Peyer's patch (tissue), 4 donors: Measurements from ENCODE around the gene FILIP1. TPM values are rescaled to one million over a fixed set of nuclear protein-coding genes. Genes with fewer than 3 reads are reported as not detected.

Source experiments
- DNase-seq, 3 donors: peaks; one replicate each; pipeline ENCODE4 v3.0.0-alpha.2; 2017 to 2019
- H3K27ac ChIP-seq, 4 donors: fragments of 200-600 bp; sonication (generic); one replicate each; pipeline ENCODE4 v1.5.1; 2016 to 2019
- H3K27me3 ChIP-seq, 2 donors: fragments of 200-600 bp; sonication (generic); one replicate each; pipeline ENCODE4 v1.5.1; 2019
- H3K36me3 ChIP-seq, 3 donors: fragments of 200-600 bp; sonication (generic); one replicate each; pipeline ENCODE4 v1.5.1; 2016 to 2019
- H3K4me1 ChIP-seq, 4 donors: fragments of 200-600 bp; sonication (generic); one replicate each; pipeline ENCODE4 v1.5.1; 2016 to 2019
- H3K4me3 ChIP-seq, 4 donors: fragments of 200-600 bp; sonication (generic); 1 replicate in 3 of 4; 2 replicates in 1 of 4; pipeline ENCODE4 v1.5.1; 2016 to 2019; ENCODE audit warnings: mild to moderate bottlenecking in 1 of 4
- H3K9me3 ChIP-seq, 4 donors: fragments of 200-600 bp; sonication (generic); one replicate each; pipeline ENCODE4 v1.5.1; 2016 to 2019; ENCODE audit warnings: mild to moderate bottlenecking in 1 of 4
- CTCF ChIP-seq, 6 experiments: fragments of 450-650 bp in 4 of 6; fragments of 200-600 bp in 2 of 6; sonication (generic) in 1 of 6; IDR thresholded peaks; one replicate each; pipeline ENCODE4 v1.5.1; 2017 to 2019; ENCODE audit warnings: antibody characterized with exemption in 6 of 6, mild to moderate bottlenecking in 3 of 6, moderate library complexity in 1 of 6
- POLR2A ChIP-seq, 2 donors: fragments of 450-650 bp; IDR thresholded peaks; one replicate each; pipeline ENCODE4 v1.5.1; 2017; ENCODE audit warnings: antibody characterized with exemption in 2 of 2, mild to moderate bottlenecking in 2 of 2, moderate library complexity in 2 of 2
- total RNA-seq, 4 donors: library from RNA; depleted of rRNA; stranded (reverse); fragments of >200 nt; gene quantifications; one replicate each; pipeline ENCODE4 v1.1.0, GENCODE V29; 2016

FILIP1 gene
- total RNA-seq, 4 donors from 2014 or later = 1.1 to 7.4 (median 4.0) TPM

GRCh38 chr6:75290136-75290945 is 203.3 kb downstream of the FILIP1 start:
- no peaks in the 10 kb centered on the region for H3K36me3 ChIP-seq
- H3K4me1 ChIP-seq = peaks cover 0 to 4% (median 0%) of the 10 kb centered on the region in 4 donors
- H3K27ac ChIP-seq = no peak overlapping the region
- TF ChIP-seq CTCF (IDR thresholded peaks at IDR 0.05) = no peak
- TF ChIP-seq POLR2A (IDR thresholded peaks at IDR 0.05) = no peak
- no peak for DNase-seq
- no peaks in the 10 kb centered on the region for H3K27me3 ChIP-seq
- no peaks in the 10 kb centered on the region for H3K9me3 ChIP-seq
- H3K4me3 ChIP-seq = no peak overlapping the region

- TF ChIP-seq CTCF (IDR thresholded peaks at IDR 0.05) (no peak), POLR2A (IDR thresholded peaks at IDR 0.05) (no peak)
- no peak for DNase-seq
- peaks cover 0 to 9% (median 0%) of the 10 kb centered on the region in 4 donors for H3K4me1 ChIP-seq
- H3K27ac ChIP-seq = no peak overlapping the region
- no peak overlapping the region for H3K4me3 ChIP-seq
- H3K36me3 ChIP-seq = no peaks in the 10 kb centered on the region
- no peaks in the 10 kb centered on the region for H3K27me3 ChIP-seq
- no peaks in the 10 kb centered on the region for H3K9me3 ChIP-seq
Measured at GRCh38 chr6:75288023-75288422, 205.6 kb downstream of the FILIP1 start.

- Histone ChIP-seq H3K4me3 (no peak overlapping the region), H3K4me1 (peaks cover 0 to 15% (median 0%) of the 10 kb centered on the region in 4 donors), H3K27ac (no peak overlapping the region), H3K9me3 (no peaks in the 10 kb centered on the region), H3K36me3 (no peaks in the 10 kb centered on the region), H3K27me3 (no peaks in the 10 kb centered on the region)
- no peak for DNase-seq
- no peak for TF ChIP-seq CTCF (IDR thresholded peaks at IDR 0.05)
- no peak for TF ChIP-seq POLR2A (IDR thresholded peaks at IDR 0.05)
Measured at GRCh38 chr6:75287424-75287823, 206.2 kb downstream of the FILIP1 start.

GRCh38 chr6:75286955-75287354 is 206.6 kb downstream of the FILIP1 start:
- no peak for TF ChIP-seq CTCF (IDR thresholded peaks at IDR 0.05)
- TF ChIP-seq POLR2A (IDR thresholded peaks at IDR 0.05) = no peak
- no peaks in the 10 kb centered on the region for H3K9me3 ChIP-seq
- no peak overlapping the region for H3K4me3 ChIP-seq
- no peaks in the 10 kb centered on the region for H3K36me3 ChIP-seq
- H3K4me1 ChIP-seq = peaks cover 0 to 19% (median under 1%) of the 10 kb centered on the region in 4 donors
- no peaks in the 10 kb centered on the region for H3K27me3 ChIP-seq
- no peak overlapping the region for H3K27ac ChIP-seq
- no peak for DNase-seq

GRCh38 chr6:75285283-75285639 is 208.3 kb downstream of the FILIP1 start:
- H3K36me3 ChIP-seq = no peaks in the 10 kb centered on the region
- peak overlapping the region; percentile 76 to 96 (median 92) for H3K4me3 ChIP-seq
- no peak for DNase-seq
- no peak for TF ChIP-seq CTCF (IDR thresholded peaks at IDR 0.05)
- no peak for TF ChIP-seq POLR2A (IDR thresholded peaks at IDR 0.05)
- peaks cover 0 to 36% (median 3%) of the 10 kb centered on the region in 4 donors for H3K4me1 ChIP-seq
- H3K27ac ChIP-seq = peak overlapping the region; percentile 85 to 95 (median 90)
- no peaks in the 10 kb centered on the region for H3K9me3 ChIP-seq
- no peaks in the 10 kb centered on the region for H3K27me3 ChIP-seq
